Activated CD8-positive, alpha-beta T cell treated with anti-CD3 and anti-CD28 coated beads for 36 hours (primary cell): ENCODE measurements around the gene MPHOSPH9. TPM values are rescaled to one million over a fixed set of nuclear protein-coding genes. Genes with fewer than 3 reads are reported as not detected.
A peak's percentile ranks its signal among the peaks of the same experiment; 100 is the strongest.

Source experiments
- ATAC-seq: fragments of 200-7000 bp; cut with Tn5 transposase; one replicate; pipeline ENCODE4 v1.10.0; 2021; ENCODE audit warnings: mild to moderate bottlenecking, moderate library complexity
- CTCF ChIA-PET: fragments of 350-600 bp; sonication (Branson Sonifier 250); formaldehyde crosslinking; loops from one replicate; lab custom pipeline; 2021; ENCODE audit warnings: antibody characterized with exemption; lab: Charles Lee
- POLR2A ChIA-PET: fragments of 350-600 bp; sonication (Branson Sonifier 250); formaldehyde crosslinking; loops from one replicate; lab custom pipeline; 2021; ENCODE audit warnings: antibody characterized with exemption; lab: Charles Lee
- DNase-seq: peaks from one replicate; pipeline ENCODE4 v3.0.0-alpha.2; 2020
- H3K27ac Mint-ChIP-seq: one replicate; pipeline ENCODE4 v1.8.0; 2021; ENCODE audit warnings: mild to moderate bottlenecking, mixed read lengths
- H3K27me3 Mint-ChIP-seq: one replicate; pipeline ENCODE4 v1.8.0; 2021; ENCODE audit warnings: mixed read lengths
- H3K36me3 Mint-ChIP-seq: one replicate; pipeline ENCODE4 v1.8.0; 2021; ENCODE audit warnings: low read depth, mixed read lengths
- H3K4me1 Mint-ChIP-seq: one replicate; pipeline ENCODE4 v1.8.0; 2021; ENCODE audit warnings: low read depth, mixed read lengths
- H3K4me3 Mint-ChIP-seq: one replicate; pipeline ENCODE4 v1.8.0; 2021; ENCODE audit warnings: mild to moderate bottlenecking, moderate library complexity, mixed read lengths
- H3K9me3 Mint-ChIP-seq: one replicate; pipeline ENCODE4 v1.8.0; 2021; ENCODE audit warnings: mixed read lengths
- intact Hi-C: fragments of 100-400 bp; cut with micrococcal nuclease; formaldehyde crosslinking; loops from one replicate; pipeline ENCODE4 v1.10.0; 2022
- total RNA-seq, 2 experiments: library from RNA; stranded (reverse); gene quantifications; one replicate each; pipeline ENCODE4 v1.2.3, GENCODE V29; 2021
- TF ChIP-seq, protein P1 (sequence below): fragments of 200-600 bp; IDR thresholded peaks from one replicate; pipeline ENCODE4 v1.8.0; 2022; ENCODE audit warnings: antibody characterized with exemption, mild to moderate bottlenecking

MPHOSPH9 gene
- total RNA-seq, 2 experiments from 2014 or later = 96.9 to 101 TPM

DNA sequence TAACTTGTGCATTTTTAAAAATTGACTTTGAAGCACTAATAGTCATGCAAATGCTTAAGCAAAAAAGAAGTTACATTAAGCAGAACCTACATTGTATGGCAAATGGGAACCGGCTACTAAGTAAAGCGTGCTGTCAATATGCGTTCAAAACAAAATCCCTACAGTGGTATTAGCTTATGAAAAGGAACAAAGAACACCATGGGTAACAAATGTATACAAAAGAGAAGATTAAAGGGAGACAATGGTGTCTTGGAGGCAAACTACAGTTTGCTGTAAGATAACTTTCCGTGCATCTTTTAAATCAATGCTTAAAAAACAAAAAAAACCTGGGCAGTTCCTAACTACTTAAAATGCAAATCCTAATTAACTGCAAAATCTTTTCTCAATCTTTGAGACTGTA lies 28.3 kb upstream of the MPHOSPH9 start:
- intact Hi-C loops = no loop called here
- DNase-seq = no peak
- CTCF ChIA-PET = interaction anchor here (0.8 kb wide), 1 partner anchor 24 kb away, joined by 3 read pairs; no protein-coding TSS in a partner anchor
- no peak for ATAC-seq
- H3K27ac Mint-ChIP-seq = no peak overlapping the region
- TF ChIP-seq, protein P1, sequence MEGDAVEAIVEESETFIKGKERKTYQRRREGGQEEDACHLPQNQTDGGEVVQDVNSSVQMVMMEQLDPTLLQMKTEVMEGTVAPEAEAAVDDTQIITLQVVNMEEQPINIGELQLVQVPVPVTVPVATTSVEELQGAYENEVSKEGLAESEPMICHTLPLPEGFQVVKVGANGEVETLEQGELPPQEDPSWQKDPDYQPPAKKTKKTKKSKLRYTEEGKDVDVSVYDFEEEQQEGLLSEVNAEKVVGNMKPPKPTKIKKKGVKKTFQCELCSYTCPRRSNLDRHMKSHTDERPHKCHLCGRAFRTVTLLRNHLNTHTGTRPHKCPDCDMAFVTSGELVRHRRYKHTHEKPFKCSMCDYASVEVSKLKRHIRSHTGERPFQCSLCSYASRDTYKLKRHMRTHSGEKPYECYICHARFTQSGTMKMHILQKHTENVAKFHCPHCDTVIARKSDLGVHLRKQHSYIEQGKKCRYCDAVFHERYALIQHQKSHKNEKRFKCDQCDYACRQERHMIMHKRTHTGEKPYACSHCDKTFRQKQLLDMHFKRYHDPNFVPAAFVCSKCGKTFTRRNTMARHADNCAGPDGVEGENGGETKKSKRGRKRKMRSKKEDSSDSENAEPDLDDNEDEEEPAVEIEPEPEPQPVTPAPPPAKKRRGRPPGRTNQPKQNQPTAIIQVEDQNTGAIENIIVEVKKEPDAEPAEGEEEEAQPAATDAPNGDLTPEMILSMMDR = no peak
- H3K4me1 Mint-ChIP-seq = peaks cover 6% of the 10 kb centered on the region
- H3K9me3 Mint-ChIP-seq = no peaks in the 10 kb centered on the region
- H3K27me3 Mint-ChIP-seq = no peaks in the 10 kb centered on the region
- POLR2A ChIA-PET = interaction anchor here (1.2 kb wide), 1 partner anchor 19 kb away, joined by 3 read pairs; no protein-coding TSS in a partner anchor
- H3K4me3 Mint-ChIP-seq = no peak overlapping the region
- H3K36me3 Mint-ChIP-seq = peaks cover 42% of the 10 kb centered on the region

DNA sequence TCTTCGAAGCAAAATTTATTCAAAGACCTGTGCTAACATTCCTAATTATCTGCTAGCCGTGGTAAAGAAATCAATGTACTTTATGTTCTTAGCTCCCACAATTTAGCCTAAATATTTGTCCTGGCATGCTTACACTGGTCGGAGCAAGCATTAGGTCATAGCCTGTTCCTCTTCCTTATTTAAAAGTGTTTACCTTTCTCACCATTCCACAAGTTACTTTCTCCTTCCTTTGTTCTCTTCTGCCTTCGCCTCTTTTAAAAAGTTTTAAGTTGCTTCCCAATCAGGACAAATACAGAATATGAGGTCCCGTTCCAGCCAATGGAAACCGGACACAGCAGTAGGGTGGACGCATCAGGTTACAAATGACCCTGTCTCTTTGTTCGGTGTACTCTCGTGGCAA lies 27.1 kb upstream of the MPHOSPH9 start:
- DNase-seq (no peak), ATAC-seq (no peak)
- H3K27ac Mint-ChIP-seq = peak overlapping the region; percentile 3
- H3K9me3 Mint-ChIP-seq = no peaks in the 10 kb centered on the region
- H3K4me3 Mint-ChIP-seq = no peak overlapping the region
- peaks cover 8% of the 10 kb centered on the region for H3K4me1 Mint-ChIP-seq
- no peaks in the 10 kb centered on the region for H3K27me3 Mint-ChIP-seq
- H3K36me3 Mint-ChIP-seq = peaks cover 48% of the 10 kb centered on the region
- intact Hi-C loops = no loop called here
- POLR2A ChIA-PET = no interaction called here
- TF ChIP-seq, protein P1 = no peak
- CTCF ChIA-PET = no interaction called here

DNA sequence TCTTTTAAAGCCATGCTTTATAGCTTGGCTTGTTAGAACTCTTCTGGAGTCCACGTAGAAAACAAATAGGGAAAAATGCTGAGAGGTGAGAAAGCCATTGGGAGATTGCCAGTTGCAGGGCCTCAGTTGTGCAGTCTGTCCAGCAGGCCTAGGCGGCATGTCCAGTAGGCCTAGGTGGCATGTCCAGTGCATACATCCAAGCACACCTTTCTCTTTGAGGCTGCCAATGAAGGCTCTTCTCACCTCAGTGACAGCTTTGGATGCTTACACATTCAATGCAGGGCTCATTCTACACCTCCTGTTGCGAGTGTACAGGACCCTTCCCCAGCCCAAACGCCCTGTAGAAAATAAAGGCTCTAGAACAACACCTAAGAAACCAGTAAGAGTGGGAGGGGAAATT lies 25.7 kb upstream of the MPHOSPH9 start:
- intact Hi-C loops = no loop called here
- peaks cover 16% of the 10 kb centered on the region for H3K4me1 Mint-ChIP-seq
- ATAC-seq = no peak
- POLR2A ChIA-PET = interaction anchor here (1.2 to 1.5 kb wide), 2 partner anchors 10 to 21 kb away, joined by 3 to 5 read pairs; no protein-coding TSS in a partner anchor
- H3K4me3 Mint-ChIP-seq = no peak overlapping the region
- no peaks in the 10 kb centered on the region for H3K9me3 Mint-ChIP-seq
- peak overlapping the region; percentile 30 for H3K27ac Mint-ChIP-seq
- CTCF ChIA-PET = interaction anchor here (0.8 kb wide), 1 partner anchor 17 kb away, joined by 3 read pairs; no protein-coding TSS in a partner anchor
- TF ChIP-seq, protein P1 = no peak
- H3K27me3 Mint-ChIP-seq = no peaks in the 10 kb centered on the region
- H3K36me3 Mint-ChIP-seq = peaks cover 59% of the 10 kb centered on the region
- no peak for DNase-seq

DNA sequence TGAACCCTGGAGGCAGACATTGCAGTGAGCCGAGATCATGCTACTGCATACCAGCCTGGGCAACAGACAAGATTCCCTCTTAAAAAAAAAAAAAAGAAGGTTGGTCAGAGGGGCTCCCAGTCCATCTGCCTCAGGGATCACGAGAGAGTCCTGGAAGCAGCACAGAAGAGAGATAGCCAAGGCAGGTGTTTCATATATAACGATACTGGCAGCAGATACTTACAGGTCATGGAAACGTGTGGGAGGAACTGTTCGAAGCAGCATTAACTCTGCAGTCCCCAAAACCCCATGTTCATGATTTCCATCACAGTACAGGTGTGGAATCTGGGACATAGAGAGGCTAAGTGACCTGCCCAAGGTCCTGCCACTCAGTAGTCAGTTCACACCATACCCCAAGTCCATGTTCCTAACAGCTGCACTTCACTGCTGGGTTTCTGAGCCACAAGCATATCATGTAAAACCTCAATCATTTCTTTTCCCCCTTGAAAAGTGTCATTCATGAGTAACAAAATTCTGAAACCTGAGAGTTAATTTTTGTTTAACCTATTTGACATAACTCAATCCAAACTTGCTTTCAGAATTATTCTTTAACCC lies 22.0 kb upstream of the MPHOSPH9 start:
- intact Hi-C loops = no loop called here
- H3K27ac Mint-ChIP-seq = peak overlapping the region; percentile 82
- peak; percentile 49 for ATAC-seq
- H3K4me3 Mint-ChIP-seq = no peak overlapping the region
- peaks cover 37% of the 10 kb centered on the region for H3K4me1 Mint-ChIP-seq
- no peaks in the 10 kb centered on the region for H3K27me3 Mint-ChIP-seq
- H3K36me3 Mint-ChIP-seq = peaks cover 48% of the 10 kb centered on the region
- POLR2A ChIA-PET = no interaction called here
- no peaks in the 10 kb centered on the region for H3K9me3 Mint-ChIP-seq
- TF ChIP-seq, protein P1 = no peak
- CTCF ChIA-PET = interaction anchor here (1.0 kb wide), 1 partner anchor 17 kb away, joined by 4 read pairs; no protein-coding TSS in a partner anchor
- DNase-seq = no peak
